Measurements from ENCODE around the gene HPCAL1. TPM values are rescaled to one million over a fixed set of nuclear protein-coding genes. Genes with fewer than 3 reads are reported as not detected.

HPCAL1 gene
- total and polyA plus RNA-seq, 2 donors (not counting 1 experiment from before 2014, with no cell fraction given), result 60.3 to 65.1 TPM

- no peaks in the 10 kb centered on the region for H3K9me3 ChIP-seq (ENCODE audit: control extremely low read depth in 1 of 3, control insufficient read depth in 2 of 3, insufficient read depth in 1 of 3, low read length in 2 of 3)
- Mint-ChIP-seq H3K27ac (no peak overlapping the region), H3K4me3 (no peak overlapping the region), H3K27me3 (no peaks in the 10 kb centered on the region), H3K4me1 (peaks cover 49% of the 10 kb centered on the region), H3K9me3 (ENCODE audit: insufficient read depth) (no peaks in the 10 kb centered on the region)
- H3K36me3 ChIP-seq (replicated peaks in 1 of 2; ENCODE audit: control extremely low read depth in 1 of 2, control insufficient read depth in 1 of 2, extremely low read depth in 1 of 2, insufficient read depth in 2 of 2, low read length in 1 of 2), result peaks cover 0 to 3% of the 10 kb centered on the region in 2 experiments
- H3K79me2 ChIP-seq (ENCODE audit: control insufficient read depth, insufficient read depth, low read length), result peaks cover 100% of the 10 kb centered on the region
- H2AFZ ChIP-seq (ENCODE audit: insufficient read depth, low read depth, low read length, poor library complexity, severe bottlenecking), result no peak overlapping the region
- no peak for DNase-seq
- TF ChIP-seq EZH2 (IDR thresholded peaks at IDR 0.05; ENCODE audit: borderline replicate concordance, insufficient read depth, low read depth, low read length, poor library complexity, severe bottlenecking) (no peak), CTCF (IDR thresholded peaks at IDR 0.05) (no peak)
- no peak overlapping the region for H3K9ac ChIP-seq (ENCODE audit: low read length)
- ChIA-PET CTCF (interaction anchor here (10.0 kb wide), 1 partner anchor 101 kb away, joined by 162 read pairs; no protein-coding TSS in a partner anchor), POLR2A (no interaction called here)
- H3K4me2 ChIP-seq (replicated peaks; ENCODE audit: low read depth, low read length, poor library complexity, severe bottlenecking), result no peak overlapping the region
- H3K27ac ChIP-seq (ENCODE audit: low read length in 2 of 2), result no peak overlapping the region
- no CpG with 5 or more reads among the region's 2 CpGs for WGBS (ENCODE audit: insufficient coverage)
- H3K27me3 ChIP-seq (replicated peaks in 1 of 4; ENCODE audit: control extremely low read depth in 1 of 4, control insufficient read depth in 3 of 4, insufficient read depth in 4 of 4, low read length in 3 of 4), result no peaks in the 10 kb centered on the region
- H3K4me1 ChIP-seq (ENCODE audit: control insufficient read depth in 2 of 2, insufficient read depth in 2 of 2, low read length in 2 of 2), result peaks cover 23% of the 10 kb centered on the region in 2 donors
- intact Hi-C loops (cut with micrococcal nuclease), result no loop called here
- no peak overlapping the region for H3K4me3 ChIP-seq (ENCODE audit: control extremely low read depth in 1 of 5, extremely low read depth in 1 of 5, insufficient read depth in 1 of 5, low read depth in 2 of 5, low read length in 4 of 5)
- ATAC-seq (ENCODE audit: low read depth), result no peak
- H4K20me1 ChIP-seq (ENCODE audit: control insufficient read depth, insufficient read depth, low read length, poor library complexity, severe bottlenecking), result peaks cover 97% of the 10 kb centered on the region
Observed at GRCh38 chr2:10308866-10309265, 6.2 kb downstream of the HPCAL1 start.

GRCh38 chr2:10309286-10309685 is 6.6 kb downstream of the HPCAL1 start:
- CTCF ChIA-PET, result interaction anchor here (10.0 kb wide), 1 partner anchor 100 kb away, joined by 162 read pairs; no protein-coding TSS in a partner anchor
- H3K27me3 ChIP-seq (replicated peaks in 1 of 4; ENCODE audit: control extremely low read depth in 1 of 4, control insufficient read depth in 3 of 4, insufficient read depth in 4 of 4, low read length in 3 of 4), result no peaks in the 10 kb centered on the region
- peaks cover 97% of the 10 kb centered on the region for H4K20me1 ChIP-seq (ENCODE audit: control insufficient read depth, insufficient read depth, low read length, poor library complexity, severe bottlenecking)
- POLR2A ChIA-PET, result no interaction called here
- H3K4me1 ChIP-seq (ENCODE audit: control insufficient read depth in 2 of 2, insufficient read depth in 2 of 2, low read length in 2 of 2), result peaks cover 20 to 21% of the 10 kb centered on the region in 2 donors
- H3K4me3 Mint-ChIP-seq, result no peak overlapping the region
- DNase-seq (no peak), ATAC-seq (ENCODE audit: low read depth) (no peak)
- H3K27me3 Mint-ChIP-seq, result no peaks in the 10 kb centered on the region
- no peak for TF ChIP-seq EZH2 (IDR thresholded peaks at IDR 0.05; ENCODE audit: borderline replicate concordance, insufficient read depth, low read depth, low read length, poor library complexity, severe bottlenecking)
- no peak for TF ChIP-seq CTCF (IDR thresholded peaks at IDR 0.05)
- no peak overlapping the region for H3K27ac ChIP-seq (ENCODE audit: low read length in 2 of 2)
- intact Hi-C loops (cut with micrococcal nuclease), result no loop called here
- H3K27ac Mint-ChIP-seq, result no peak overlapping the region
- H3K4me3 ChIP-seq (ENCODE audit: control extremely low read depth in 1 of 5, extremely low read depth in 1 of 5, insufficient read depth in 1 of 5, low read depth in 2 of 5, low read length in 4 of 5), result no peak overlapping the region
- no peak overlapping the region for H2AFZ ChIP-seq (ENCODE audit: insufficient read depth, low read depth, low read length, poor library complexity, severe bottlenecking)
- no peaks in the 10 kb centered on the region for H3K9me3 ChIP-seq (ENCODE audit: control extremely low read depth in 1 of 3, control insufficient read depth in 2 of 3, insufficient read depth in 1 of 3, low read length in 2 of 3)
- H3K9me3 Mint-ChIP-seq (ENCODE audit: insufficient read depth), result no peaks in the 10 kb centered on the region
- no peak overlapping the region for H3K9ac ChIP-seq (ENCODE audit: low read length)
- peaks cover 100% of the 10 kb centered on the region for H3K79me2 ChIP-seq (ENCODE audit: control insufficient read depth, insufficient read depth, low read length)
- H3K4me1 Mint-ChIP-seq, result peaks cover 50% of the 10 kb centered on the region
- no peak overlapping the region for H3K4me2 ChIP-seq (replicated peaks; ENCODE audit: low read depth, low read length, poor library complexity, severe bottlenecking)
- peaks cover 0 to 3% of the 10 kb centered on the region in 2 experiments for H3K36me3 ChIP-seq (replicated peaks in 1 of 2; ENCODE audit: control extremely low read depth in 1 of 2, control insufficient read depth in 1 of 2, extremely low read depth in 1 of 2, insufficient read depth in 2 of 2, low read length in 1 of 2)
- 100% methylated on average over 2 of the region's 3 CpGs for WGBS (ENCODE audit: insufficient coverage)
